GM21367 (cell line): ENCODE measurements around the gene PTPN2.
"Not testable (repeated sequence)": the region's sequence is repeated elsewhere in the genome, so short reads cannot be mapped to it uniquely, and the experiment has no call there.

ENCODE experiments used
- ATAC-seq: cut with Tn5 transposase; IDR thresholded peaks from one replicate; pipeline ENCODE4 v1.9.1; 2021; ENCODE audit not compliant: unreplicated experiment

PTPN2 gene

GRCh38 chr18:12776821-12777471, 107.1 kb downstream of the PTPN2 start:
- ATAC-seq, result no peak

GRCh38 chr18:12776415-12776814, 107.6 kb downstream of the PTPN2 start:
- not testable (repeated sequence) for ATAC-seq

- ATAC-seq, result no peak
These were observed 109.1 kb downstream of the PTPN2 start for GRCh38 chr18:12774982-12775381.

- no peak for ATAC-seq
These were observed 110.7 kb downstream of the PTPN2 start for GRCh38 chr18:12773369-12773768.

DNA sequence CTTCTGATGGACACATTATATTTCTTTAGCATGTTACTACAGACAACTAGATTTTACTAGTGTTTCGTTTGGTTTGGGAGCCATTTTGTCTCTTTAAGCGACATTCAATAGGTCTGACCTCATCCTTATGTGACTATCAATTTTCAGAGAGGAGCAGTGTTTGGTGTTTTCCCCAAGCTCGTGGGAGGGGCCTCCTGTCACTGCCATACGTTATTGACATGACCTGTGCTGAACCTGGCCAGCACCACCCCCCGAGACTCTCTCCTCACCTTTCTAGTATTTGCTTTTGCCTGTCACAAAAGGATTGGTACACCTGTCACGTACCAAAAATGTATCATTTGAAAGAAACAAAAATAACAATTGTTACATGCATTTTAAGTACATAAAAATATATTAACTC, 111.9 kb downstream of the PTPN2 start:
- ATAC-seq, result no peak

DNA sequence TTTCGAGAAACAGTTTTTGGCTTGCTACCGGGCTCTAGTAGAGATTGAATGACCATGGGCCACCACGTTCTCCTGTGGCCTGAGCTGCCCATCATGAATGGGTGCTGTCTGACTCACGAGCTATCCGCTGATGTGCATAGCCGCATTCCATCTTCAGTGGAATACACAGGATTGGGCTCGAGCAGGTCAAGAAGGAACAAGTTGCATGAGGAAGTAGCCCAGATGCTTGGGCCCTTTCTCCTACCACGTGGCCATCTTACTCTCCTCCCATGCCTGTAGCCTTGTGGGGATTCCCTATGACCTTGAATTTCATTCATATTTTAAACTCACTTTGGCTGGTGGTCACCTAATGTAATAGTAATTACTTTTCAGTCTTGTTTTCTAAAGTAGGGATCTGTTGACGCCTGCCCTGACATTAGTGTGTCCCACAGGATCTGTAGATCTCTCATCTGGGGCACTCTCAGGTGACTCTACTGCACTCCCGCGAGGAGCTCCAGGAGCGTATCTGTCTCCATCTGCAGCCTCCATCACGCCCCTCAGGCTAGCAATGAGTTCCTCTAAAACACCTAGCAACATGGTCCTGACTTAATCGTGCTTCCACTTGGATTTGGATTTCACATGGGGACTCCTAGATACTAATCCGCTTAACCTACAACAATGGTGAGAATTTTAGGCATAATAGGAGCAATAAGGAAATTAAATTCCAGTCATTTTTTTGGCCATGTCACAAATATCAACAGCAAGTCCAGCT, 113.4 kb downstream of the PTPN2 start:
- no peak for ATAC-seq

GRCh38 chr18:12769644-12770440, 114.2 kb downstream of the PTPN2 start:
- ATAC-seq, result no peak

GRCh38 chr18:12769136-12769535, 114.9 kb downstream of the PTPN2 start:
- no peak for ATAC-seq

GRCh38 chr18:12768625-12769024, 115.4 kb downstream of the PTPN2 start:
- ATAC-seq, result no peak

GRCh38 chr18:12767580-12768155, 116.4 kb downstream of the PTPN2 start:
- ATAC-seq, result no peak

GRCh38 chr18:12766986-12767433, 117.0 kb downstream of the PTPN2 start:
- ATAC-seq, result no peak

GRCh38 chr18:12765586-12765985, 118.5 kb downstream of the PTPN2 start:
- ATAC-seq, result no peak

DNA sequence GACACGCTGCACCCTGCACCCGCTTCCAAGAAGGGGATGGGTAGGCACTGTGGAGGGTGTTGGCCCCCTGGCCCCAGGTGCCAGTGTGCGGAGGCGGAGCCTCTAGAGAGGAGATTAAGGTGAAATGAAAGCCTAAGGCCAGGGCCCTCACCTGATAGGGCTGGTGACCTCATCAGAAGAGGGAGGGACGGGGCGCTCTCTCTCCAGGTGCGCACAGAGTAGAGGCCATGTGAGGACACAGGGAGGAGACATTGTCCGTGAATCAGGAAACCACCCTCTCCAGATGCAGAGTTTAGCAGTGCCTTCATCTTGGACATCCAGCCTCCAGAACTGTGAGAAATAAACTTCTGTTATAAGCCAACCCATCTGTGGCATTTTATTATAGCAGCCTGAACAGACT, 118.9 kb downstream of the PTPN2 start:
- ATAC-seq, result no peak

GRCh38 chr18:12758566-12758965, 125.5 kb downstream of the PTPN2 start:
- ATAC-seq, result not testable (repeated sequence)

- not testable (repeated sequence) for ATAC-seq
These were observed 127.3 kb downstream of the PTPN2 start for GRCh38 chr18:12756619-12757239.

DNA sequence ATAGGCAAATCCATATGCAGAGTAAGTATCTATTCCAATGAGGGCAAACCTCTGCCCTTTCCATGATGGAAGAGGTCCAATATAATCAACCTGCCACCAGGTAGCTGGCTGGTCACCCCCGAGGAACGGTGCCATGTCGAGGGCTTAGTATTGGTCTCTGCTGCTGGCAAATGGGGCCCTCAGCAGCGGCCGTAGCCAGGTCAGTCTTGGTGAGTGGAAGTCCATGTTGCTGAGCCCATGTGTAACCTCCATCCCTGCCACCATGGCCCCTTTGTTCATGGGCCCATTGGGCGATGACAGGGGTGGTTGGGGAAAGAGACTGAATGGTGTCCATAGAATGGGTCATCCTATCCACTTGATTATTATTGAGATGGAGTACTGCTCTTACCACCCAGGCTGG, 128.4 kb downstream of the PTPN2 start:
- not testable (repeated sequence) for ATAC-seq

- ATAC-seq, result no peak
These were observed 129.5 kb downstream of the PTPN2 start for GRCh38 chr18:12754511-12754910.

- no peak for ATAC-seq
These were observed 132.1 kb downstream of the PTPN2 start for GRCh38 chr18:12751891-12752290.

DNA sequence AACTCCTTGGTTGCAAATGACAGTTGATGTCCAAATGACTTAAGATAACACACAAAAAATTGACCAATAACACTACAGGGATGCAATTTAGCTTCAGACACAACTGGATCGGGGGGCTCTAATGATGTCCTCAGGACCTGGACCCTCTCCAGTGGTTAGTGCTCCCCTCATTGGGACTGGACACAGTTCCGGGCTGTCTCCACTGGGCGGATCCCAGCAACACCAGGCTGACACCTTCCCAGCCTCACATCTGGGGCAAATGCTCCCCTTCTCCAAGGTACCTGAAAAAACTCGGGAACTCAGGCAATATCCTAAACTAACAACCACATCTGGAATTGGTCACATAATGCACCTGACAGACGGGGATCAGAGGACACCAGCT, 132.5 kb downstream of the PTPN2 start:
- no peak for ATAC-seq

- ATAC-seq, result no peak
These were observed 133.1 kb downstream of the PTPN2 start for GRCh38 chr18:12750715-12751502.
